Mucosa of descending colon (tissue), 3 donors: Measurements from ENCODE around the gene NDUFS5. TPM values are rescaled to one million over a fixed set of nuclear protein-coding genes. Genes with fewer than 3 reads are reported as not detected.

Source experiments
- ATAC-seq: fragments of 200-7000 bp; cut with Tn5 transposase; one replicate; pipeline ENCODE4 v1.9.1; 2020; ENCODE audit warnings: mild to moderate bottlenecking, moderate library complexity
- DNase-seq, 3 donors: peaks; one replicate each; pipeline ENCODE4 v3.0.0-alpha.2; 2020
- H3K36me3 ChIP-seq: fragments of 200-600 bp; one replicate; pipeline ENCODE4 v1.8.0; 2021; ENCODE audit warnings: low read depth, mild to moderate bottlenecking
- H3K4me1 ChIP-seq: fragments of 200-600 bp; one replicate; pipeline ENCODE4 v1.8.0; 2021; ENCODE audit warnings: low read depth, mild to moderate bottlenecking
- H3K4me3 ChIP-seq: fragments of 200-600 bp; one replicate; pipeline ENCODE4 v1.8.0; 2021; ENCODE audit warnings: mild to moderate bottlenecking
- H3K9me3 ChIP-seq: fragments of 200-600 bp; one replicate; pipeline ENCODE4 v1.8.0; 2021; ENCODE audit warnings: mild to moderate bottlenecking
- CTCF ChIP-seq: fragments of 200-600 bp; IDR thresholded peaks from one replicate; pipeline ENCODE4 v1.8.0; 2022; ENCODE audit warnings: antibody characterized with exemption, mild to moderate bottlenecking
- intact Hi-C, 2 donors: fragments of 100-400 bp; cut with DNase I in 1 of 2; cut with micrococcal nuclease in 1 of 2; formaldehyde crosslinking; loops; one replicate each; pipeline versions ENCODE4 v1.11.0 to v1.11.1; 2022; cut with DNase I, micrococcal nuclease
- total RNA-seq, 3 donors: library from RNA; stranded (reverse); fragmentation: NEBNext Ultra II Directional in 2 of 3; extraction: Animal tissue kit (Norgen Biotek cat#: 25700) in 2 of 3; gene quantifications; one replicate each; pipeline versions ENCODE4 v1.2.1 to v1.2.4, GENCODE V29; 2021 to 2023
- donor health status: DM: no; HTN: no; CAD: no; lungs with moderate emphysema.
- donor health status: DM: no; HTN: no; CAD: no.
- donor health status: DM: no; HTN: yes; CAD: no.

NDUFS5 gene
- total RNA-seq, 3 donors from 2014 or later = 167 to 224 (median 183) TPM

- intact Hi-C loops = no loop called here
- no peak for ATAC-seq
Observed at GRCh38 chr1:39043513-39043912, 17.4 kb downstream of the NDUFS5 start.

GRCh38 chr1:39044762-39045161, 18.6 kb downstream of the NDUFS5 start:
- intact Hi-C loops = no loop called here
- no peak for DNase-seq
- Histone ChIP-seq H3K36me3 (no peaks in the 10 kb centered on the region), H3K4me3 (no peak overlapping the region), H3K4me1 (no peaks in the 10 kb centered on the region), H3K9me3 (no peaks in the 10 kb centered on the region)
- ATAC-seq = no peak
- TF ChIP-seq CTCF = no peak

More at GRCh38 chr1:39043513-39043912, 17.4 kb downstream of the NDUFS5 start:
- Histone ChIP-seq H3K4me1 (no peaks in the 10 kb centered on the region), H3K4me3 (no peak overlapping the region), H3K9me3 (no peaks in the 10 kb centered on the region), H3K36me3 (no peaks in the 10 kb centered on the region)
- TF ChIP-seq CTCF = no peak
- DNase-seq = no peak

GRCh38 chr1:39045231-39045630, 19.1 kb downstream of the NDUFS5 start:
- Histone ChIP-seq H3K4me3 (no peak overlapping the region), H3K9me3 (no peaks in the 10 kb centered on the region), H3K4me1 (no peaks in the 10 kb centered on the region), H3K36me3 (no peaks in the 10 kb centered on the region)
- intact Hi-C loops = no loop called here
- no peak for TF ChIP-seq CTCF
- no peak for ATAC-seq
- no peak for DNase-seq

- Histone ChIP-seq H3K4me1 (no peaks in the 10 kb centered on the region), H3K4me3 (no peak overlapping the region), H3K9me3 (no peaks in the 10 kb centered on the region), H3K36me3 (no peaks in the 10 kb centered on the region)
- TF ChIP-seq CTCF = no peak
- intact Hi-C loops = no loop called here
- ATAC-seq (no peak), DNase-seq (no peak)
Observed at GRCh38 chr1:39046613-39047210, 20.6 kb downstream of the NDUFS5 start.

- no peaks in the 10 kb centered on the region for H3K9me3 ChIP-seq
- TF ChIP-seq CTCF = no peak
- ATAC-seq (peak; percentile 25), DNase-seq (peak in 1 of 3 donors; percentile 36)
- no peaks in the 10 kb centered on the region for H3K4me1 ChIP-seq
- intact Hi-C loops = no loop called here
- no peak overlapping the region for H3K4me3 ChIP-seq
- no peaks in the 10 kb centered on the region for H3K36me3 ChIP-seq
Observed at GRCh38 chr1:39047374-39048229, 21.5 kb downstream of the NDUFS5 start.
